ENCODE data around the gene PRKN.

Gene PRKN

GRCh38 chr6:161679980-161680538, 1047.5 kb downstream of the PRKN start:
- no peak for DNase-seq

DNA sequence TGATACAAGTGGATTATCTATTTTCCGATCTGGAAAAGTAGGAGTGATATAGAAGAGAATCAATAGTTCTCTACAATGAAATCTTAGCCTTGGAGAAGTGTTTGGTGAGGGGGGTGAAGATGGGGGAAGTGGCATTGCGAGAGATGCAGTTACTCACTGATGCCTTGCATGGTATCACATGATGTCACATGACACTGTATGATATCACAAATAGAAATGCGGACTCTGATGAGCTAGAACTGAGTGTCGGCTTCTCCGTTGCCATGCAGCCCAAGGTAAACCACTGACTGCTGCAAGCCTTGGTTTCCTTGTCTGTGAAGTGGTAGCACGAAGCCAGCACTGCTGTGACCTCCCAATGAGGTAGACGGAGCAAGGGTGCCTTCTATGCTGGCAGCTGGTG, 1050.4 kb downstream of the PRKN start:
- DNase-seq: no peak

GRCh38 chr6:161676586-161676985, 1051.0 kb downstream of the PRKN start:
- no peak for DNase-seq

- DNase-seq: no peak
These were observed 1052.5 kb downstream of the PRKN start for GRCh38 chr6:161674930-161675682.

DNA sequence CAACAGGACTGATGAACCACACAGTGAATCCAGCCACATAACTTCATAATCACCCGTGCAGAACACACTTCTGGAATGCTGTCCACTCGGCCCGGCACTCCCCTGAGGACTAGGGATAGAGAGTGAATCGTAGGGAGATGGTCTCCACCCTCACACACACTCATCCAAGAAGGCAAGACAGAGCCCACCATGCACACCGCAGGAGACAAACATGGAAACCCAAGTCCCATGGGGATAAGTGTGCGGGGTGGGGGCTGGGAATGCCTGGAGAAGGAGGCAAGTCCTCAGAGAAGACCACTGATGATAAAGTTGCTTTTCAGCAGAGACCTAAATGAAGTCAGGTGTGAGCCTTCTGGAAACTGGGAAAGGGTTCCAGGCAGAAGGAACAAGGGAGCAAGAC, 1054.5 kb downstream of the PRKN start:
- DNase-seq: no peak

- no peak for DNase-seq
These were observed 1056.4 kb downstream of the PRKN start for GRCh38 chr6:161671117-161671516.

DNA sequence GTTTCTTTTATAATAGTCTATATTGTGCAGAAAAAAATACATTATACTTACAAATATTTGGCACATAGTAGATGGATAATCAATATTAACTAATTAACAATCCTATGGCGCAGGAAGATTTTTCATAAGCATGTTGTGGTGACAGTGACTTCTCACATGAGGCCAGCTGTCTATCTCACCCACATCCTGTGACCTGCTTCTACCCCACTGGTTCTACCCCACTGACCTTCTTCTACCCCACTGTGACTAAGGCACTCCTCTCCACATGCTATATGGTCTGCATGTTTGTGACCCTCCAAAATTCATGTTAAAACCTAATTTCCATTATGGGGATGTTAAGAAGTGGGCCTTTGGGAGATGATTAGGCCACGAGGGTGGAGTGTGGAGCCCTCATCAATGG, 1058.9 kb downstream of the PRKN start:
- DNase-seq: no peak

- no peak for DNase-seq
These were observed 1059.6 kb downstream of the PRKN start for GRCh38 chr6:161667957-161668356.

GRCh38 chr6:161663682-161664081, 1063.9 kb downstream of the PRKN start:
- no peak for DNase-seq

DNA sequence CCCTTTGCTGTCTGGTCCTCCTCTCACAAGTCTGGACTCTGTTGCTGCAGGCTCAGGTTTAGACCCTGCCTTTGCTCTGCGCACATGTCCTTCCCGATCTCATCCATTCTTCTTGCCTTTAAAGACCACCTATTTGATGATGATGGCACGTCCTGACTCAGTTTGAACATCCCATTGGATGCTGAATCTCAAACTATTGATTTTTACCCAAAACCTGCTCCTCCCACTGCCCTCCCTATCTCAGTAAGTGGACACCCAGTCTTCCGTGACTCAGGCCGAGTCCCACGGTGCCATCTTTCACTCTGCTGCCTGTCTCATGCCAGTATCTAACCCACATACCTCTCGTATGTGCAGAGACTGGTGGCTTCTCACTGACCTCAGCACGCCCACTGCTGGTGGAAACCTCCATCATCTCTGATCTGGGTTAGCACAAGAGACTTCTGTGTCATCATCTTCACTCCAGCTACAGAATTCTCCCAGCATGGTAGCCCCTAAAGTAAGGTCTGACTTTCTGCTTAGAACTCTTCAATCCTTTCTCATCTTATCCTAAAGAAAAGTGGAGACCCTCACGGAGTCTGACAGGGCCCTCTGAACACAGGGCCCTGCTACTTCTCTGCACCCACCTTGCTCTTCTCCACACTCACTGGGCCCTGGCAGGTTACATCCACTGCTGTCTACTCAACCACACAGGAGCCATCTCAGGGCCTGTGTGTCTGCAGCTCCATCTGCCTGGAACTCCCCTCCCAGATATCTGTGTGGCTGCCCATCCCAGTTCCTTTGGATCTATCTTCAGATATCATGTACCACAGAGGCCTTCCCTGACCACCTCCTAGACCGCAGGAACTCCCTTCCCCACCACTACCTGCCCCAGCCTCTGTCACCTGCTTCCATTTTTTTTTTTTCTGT, 1066.6 kb downstream of the PRKN start:
- no peak for DNase-seq

DNA sequence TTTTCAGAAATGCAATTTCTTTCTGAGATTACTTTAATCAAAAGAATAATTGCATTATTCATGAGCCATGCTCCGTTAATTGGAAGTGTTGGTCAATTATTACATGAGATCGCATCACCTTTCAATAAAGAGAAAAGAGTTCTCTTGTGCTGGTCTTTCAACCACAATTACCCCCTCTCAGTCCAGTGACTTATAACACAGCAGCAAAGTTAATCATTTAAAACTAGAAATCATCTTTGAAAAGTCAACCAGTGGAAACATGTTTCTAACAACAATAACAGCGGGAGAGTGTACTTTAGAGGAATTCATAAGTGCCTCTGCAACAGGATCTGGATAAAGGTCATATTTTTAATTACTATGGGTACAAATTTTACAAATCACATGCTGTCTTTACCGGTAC, 1069.4 kb downstream of the PRKN start:
- no peak for DNase-seq

DNA sequence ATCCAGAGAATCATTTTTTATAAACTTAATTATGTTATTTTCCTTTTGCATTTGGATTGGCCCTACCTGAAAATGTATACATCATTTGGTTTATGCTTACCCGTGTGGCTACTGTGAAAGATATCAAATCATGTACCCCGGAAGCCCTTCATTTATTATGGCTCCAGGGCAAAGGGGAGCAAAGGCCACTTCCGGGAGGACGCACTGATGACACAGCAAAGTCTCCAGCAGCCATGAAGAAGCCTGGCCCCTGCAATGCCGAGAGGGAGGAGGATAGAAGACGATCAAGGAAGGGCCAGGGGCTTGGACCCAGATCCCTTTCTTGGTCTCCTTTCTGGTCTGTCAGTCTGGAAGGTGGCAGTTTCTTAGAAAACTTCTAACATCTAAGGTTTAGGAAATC, 1073.4 kb downstream of the PRKN start:
- no peak for DNase-seq

DNA sequence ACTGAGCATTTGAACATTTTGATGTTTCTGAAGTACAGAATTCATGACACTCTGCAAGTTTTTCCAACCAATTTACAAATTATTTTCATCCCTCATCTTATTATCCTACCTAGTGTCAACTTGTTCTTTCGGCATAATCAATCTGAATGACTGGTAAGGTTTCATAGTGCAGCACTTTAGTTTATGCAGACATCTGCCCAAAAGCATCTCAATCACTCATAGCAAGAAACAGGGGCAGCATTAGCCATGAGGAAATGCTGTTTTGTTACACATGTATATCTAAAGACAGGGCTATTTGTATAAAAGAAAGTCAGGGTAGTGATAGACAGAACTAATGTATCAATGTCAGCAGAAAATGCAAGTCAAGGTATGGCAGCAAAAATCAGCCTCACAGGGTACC, 1075.6 kb downstream of the PRKN start:
- no peak for DNase-seq

DNA sequence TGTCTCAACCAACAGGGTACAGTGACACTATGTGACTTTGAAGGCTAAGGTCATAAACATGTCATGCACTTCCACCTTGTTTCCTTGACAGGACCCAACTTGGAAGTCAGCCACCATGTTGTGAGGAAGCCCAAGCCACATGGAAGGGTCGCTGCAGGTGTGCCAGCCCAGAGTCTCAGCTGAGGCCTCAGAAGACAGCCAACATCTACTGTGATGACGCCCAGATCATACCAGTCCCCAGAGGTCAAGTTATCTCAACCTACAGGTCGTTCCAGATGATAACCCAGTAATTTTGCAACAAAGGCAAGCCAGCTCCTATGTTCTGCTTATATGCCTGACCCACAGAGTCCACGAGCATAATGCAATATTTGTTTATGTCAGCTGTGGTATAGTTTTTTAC, 1077.7 kb downstream of the PRKN start:
- DNase-seq: no peak

- no peak for DNase-seq
These were observed 1078.5 kb downstream of the PRKN start for GRCh38 chr6:161649068-161649467.

DNA sequence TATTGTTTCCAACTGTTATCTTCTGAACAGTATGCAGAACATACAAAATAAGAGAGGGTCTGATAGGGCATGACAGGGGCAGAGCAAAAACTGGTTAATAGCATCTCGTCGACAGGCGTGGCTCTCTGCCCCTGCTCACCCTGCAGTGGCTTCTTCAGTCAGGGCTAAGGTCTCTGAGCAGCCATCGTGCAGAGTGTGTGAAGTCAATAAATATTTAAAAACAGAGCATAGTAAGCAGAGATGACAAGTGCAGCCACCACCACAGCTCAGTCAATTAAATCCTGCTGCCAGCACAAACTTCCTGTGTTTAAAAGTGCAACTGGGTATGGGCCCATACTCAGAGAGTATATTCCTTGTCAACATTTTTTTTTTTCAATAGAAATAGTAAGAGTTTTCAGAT, 1080.3 kb downstream of the PRKN start:
- no peak for DNase-seq

GRCh38 chr6:161644521-161644920, 1083.0 kb downstream of the PRKN start:
- DNase-seq: no peak

DNA sequence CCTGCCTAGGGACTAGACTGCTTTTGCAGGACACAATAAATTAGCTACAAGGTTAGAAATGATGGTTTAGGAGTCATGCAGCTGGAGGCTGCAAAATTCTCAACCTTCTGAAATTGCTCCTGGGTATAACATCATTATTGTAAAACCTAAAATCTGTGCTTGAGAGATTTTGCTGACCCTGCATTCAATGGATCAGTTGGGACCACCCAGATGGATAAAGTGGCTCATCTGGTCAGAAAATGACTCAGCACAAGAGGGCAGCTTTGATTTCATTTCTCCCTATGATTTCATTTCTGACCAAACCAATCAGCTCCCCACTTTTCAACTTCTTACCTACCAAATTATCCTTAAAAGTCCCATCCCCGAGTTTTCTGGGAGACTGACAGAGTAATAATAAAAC, 1086.4 kb downstream of the PRKN start:
- DNase-seq: no peak

DNA sequence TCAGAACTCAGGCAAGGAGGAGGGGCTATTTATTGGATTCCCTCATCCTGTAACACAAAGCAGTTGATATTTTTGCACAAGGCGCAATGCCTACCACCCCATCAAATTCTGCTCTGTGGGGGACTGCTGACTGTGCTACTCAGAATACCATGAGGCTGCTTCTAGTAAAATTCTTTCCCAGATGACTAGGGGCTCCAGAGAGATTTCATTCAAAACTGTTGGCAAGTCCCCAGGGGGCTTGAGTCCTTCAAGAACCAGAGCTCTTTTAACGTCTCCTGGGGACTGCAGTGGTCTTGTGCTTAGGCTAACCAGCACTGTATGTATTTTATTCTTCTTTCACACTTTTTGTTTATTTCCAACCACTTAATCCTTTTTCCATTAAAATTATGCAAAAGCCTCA, 1087.8 kb downstream of the PRKN start:
- peak; percentile 38 for DNase-seq

- no peak for DNase-seq
These were observed 1089.9 kb downstream of the PRKN start for GRCh38 chr6:161637658-161638057.

GRCh38 chr6:161636882-161637430, 1090.6 kb downstream of the PRKN start:
- DNase-seq: no peak

GRCh38 chr6:161635975-161636374, 1091.6 kb downstream of the PRKN start:
- DNase-seq: no peak

- DNase-seq: no peak
These were observed 1092.7 kb downstream of the PRKN start for GRCh38 chr6:161634916-161635315.
